EH (cell line): ENCODE data around the gene MKX.

Experiments used
- DNase-seq: peaks from one replicate; pipeline ENCODE4 v3.0.0-alpha.2; 2015; ENCODE audit warnings: low read depth

The MKX gene, protein sequence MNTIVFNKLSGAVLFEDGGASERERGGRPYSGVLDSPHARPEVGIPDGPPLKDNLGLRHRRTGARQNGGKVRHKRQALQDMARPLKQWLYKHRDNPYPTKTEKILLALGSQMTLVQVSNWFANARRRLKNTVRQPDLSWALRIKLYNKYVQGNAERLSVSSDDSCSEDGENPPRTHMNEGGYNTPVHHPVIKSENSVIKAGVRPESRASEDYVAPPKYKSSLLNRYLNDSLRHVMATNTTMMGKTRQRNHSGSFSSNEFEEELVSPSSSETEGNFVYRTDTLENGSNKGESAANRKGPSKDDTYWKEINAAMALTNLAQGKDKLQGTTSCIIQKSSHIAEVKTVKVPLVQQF

DNA sequence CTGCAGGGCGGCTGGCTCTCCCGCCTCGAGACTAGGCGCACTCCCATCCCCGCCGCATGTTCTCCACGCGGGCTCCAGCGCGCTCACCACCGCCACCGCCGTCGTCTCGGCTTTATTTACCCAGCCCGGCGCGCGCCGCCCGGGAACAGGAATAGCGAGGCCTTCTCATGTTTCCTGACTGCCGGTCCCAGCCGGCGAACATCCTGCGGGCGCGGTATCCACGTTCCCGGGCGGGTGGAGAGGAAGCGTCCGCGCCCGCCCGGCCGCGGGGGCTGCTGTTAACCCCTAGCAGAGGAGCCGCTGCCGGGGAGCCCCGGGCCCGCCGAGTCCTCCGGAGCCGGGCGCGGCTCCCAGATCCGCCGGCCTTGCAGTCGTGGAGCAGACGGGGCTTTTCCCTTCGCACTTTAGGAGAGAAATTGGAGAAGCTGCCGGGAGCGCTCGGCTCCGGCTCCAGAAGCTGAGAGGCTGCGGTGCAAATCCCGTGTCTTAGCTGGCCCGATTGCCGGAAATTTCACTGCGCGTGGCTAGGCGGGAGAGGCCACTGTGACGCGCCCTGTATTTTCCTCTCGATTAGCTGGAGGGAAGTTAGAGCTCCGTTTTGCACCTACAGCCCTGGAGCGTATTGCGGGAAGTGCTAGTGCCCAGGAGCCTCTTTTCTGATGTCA, at the start of gene MKX:
TSS of gene MKX (minus strand) at position 88 of the 665 bp plus-strand sequence. CDS start 2,404 bp downstream, outside the sequence.
- peak; percentile 75 for DNase-seq

DNA sequence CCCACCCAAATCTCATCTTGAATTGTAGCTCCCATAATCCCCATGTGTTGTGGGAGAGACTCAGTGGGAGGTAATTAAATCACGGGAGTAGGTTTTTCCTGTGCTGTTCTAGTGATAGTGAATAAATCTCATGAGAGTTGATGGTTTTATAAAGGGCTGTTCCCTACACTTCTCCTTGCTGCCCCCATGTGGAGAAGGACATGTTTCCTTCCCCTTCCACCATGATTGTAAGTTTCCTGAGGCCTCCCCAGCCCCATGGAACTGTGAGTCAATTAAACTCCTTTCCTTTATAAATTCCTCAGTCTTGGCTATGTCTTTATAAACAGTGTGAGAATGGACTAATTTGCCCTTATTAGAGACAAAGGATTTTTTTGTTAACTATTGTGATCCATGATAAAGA, 48.5 kb upstream of the MKX start:
- DNase-seq: peak; percentile 15

DNA sequence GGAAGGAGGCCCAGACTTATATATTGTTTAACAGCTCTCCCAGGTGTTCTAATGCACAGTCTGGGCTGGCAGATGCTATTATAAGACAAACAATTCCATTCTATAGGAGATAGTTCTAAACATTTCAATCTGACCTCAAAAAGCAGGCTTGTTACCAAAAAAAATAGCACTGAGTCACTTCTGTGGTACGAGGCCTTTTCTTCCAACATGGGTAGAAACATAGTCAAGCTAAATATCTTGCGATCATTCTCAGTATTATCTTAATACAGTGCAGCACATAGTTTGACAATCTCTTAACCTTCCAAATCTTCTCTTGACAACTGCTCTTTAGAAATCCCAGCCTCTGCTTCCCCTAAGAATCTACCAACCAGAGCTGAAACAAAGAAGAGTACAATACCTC, 46.6 kb upstream of the MKX start:
- peak; percentile 71 for DNase-seq

DNA sequence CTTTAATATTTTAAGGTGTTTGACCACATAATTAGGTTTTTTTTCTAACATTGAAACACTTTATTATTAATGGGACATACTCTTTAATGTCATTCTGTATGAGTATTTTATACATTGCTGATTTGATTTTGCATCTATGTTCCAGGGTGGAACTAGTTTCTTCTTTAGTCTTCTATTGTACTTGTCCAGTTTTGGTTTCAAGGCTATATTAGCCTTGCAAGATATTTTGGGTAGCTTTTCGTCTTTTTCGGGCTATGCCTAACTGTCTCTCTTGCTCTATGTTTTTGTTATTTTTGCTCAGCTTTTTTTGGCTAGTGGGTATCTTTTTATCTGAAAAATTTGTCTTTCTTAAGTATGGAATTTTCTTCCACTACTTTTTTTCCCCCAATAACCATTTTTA, 38.7 kb upstream of the MKX start:
- no peak for DNase-seq

DNA sequence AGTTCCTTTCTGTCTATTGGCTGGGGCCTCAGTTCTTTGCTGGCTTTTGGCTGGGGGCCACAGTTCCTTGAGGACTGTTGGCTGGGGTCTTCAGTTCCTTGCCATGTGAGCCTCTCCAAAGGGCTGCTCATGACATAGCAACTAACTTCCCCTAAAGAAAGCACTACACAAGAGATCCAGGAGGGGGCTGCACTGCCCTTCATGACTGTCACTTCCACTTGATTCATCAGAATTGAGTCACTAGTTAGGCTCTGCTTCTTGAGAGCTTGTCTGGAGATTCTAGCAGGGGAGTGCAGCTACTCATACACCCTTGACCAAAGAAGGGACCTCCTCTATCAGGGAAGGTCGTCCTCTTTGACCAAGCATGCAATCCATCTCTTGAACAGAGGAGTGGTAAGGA, 38.0 kb upstream of the MKX start:
- DNase-seq: peak; percentile 83

DNA sequence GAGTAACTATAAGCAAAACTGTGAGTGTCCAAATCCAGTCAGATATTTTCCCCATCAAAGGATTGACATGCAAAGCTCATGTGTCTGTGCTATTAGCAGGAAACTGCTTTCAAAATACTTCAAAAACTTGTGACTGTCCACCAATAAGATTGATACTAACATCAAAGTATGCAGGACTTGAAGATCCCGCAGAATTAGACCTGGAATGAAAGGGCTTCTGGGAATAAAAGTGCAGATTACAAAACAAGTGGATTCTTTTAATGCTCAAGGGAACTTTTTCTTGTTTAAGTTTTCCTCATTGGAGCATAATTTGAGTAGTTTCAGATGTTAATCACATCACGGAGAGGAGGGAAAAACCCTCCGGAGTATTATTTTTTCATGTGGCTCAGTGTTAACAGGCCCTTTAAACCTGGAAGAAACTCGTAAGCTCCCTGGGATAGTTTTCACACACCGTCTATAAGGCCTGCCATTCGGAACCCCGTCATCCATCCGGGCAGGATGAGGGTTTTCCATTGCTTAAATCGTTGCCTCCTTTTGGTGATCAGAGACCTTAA, 33.9 kb upstream of the MKX start:
- peak; percentile 31 for DNase-seq

DNA sequence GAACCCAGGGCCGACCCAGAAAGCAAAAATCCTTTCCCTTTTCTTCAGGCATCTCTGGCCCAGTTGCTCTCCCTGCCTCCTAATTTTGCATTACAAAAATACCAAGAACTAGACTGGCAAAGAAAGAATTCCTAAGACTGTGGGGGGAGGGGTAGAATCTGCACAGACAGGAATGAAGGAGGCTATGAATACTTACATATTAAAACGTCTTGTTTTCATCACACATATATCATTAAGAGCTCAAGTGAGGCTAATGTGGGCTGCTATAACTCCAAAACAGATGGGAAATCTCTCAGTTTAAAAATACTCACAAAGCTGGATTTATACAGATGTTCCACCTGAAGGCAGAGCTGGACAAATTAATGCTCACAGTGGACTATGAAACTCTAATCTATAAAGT, 29.2 kb upstream of the MKX start:
- peak; percentile 47 for DNase-seq

DNA sequence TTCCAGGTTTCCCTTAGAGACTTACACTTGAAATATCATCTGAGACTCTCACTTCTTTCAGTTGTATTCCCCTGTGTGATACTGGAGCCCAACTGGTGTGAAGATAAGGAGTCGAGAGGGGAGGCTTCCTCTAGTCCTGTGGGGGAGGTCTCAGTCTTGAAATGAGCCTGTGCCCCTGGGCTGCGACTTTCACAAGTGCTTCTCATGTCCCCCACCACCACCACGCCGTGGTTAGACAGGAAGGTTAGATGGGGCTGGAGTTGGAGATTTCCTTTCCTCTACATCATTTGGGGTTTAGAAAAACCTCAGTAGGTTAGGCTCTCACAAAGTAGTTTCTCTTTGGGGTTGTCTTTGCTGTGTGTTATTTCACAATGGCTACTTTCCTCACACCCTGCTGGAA, 25.6 kb upstream of the MKX start:
- DNase-seq: no peak

DNA sequence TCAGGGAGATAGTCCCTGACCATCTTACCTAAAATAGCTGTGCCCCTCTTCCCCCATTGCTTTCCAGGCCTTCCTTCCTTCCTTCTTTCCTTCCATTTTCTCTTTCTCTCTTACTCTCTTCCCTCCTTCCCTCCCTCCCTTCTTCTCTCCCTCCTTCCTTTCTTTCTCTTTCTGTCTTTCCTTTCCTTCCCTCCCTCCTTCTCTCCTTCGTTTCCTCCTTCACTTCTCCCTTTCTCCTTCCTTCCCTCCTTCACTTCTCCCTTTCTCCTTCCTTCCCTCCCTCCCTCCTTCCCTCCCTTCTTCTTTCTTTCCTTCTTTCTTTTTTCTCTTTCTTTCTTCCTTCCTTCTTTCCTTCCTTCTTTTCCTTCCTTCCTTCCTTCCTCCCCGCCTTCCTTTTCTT, 24.6 kb upstream of the MKX start:
- DNase-seq: no peak

DNA sequence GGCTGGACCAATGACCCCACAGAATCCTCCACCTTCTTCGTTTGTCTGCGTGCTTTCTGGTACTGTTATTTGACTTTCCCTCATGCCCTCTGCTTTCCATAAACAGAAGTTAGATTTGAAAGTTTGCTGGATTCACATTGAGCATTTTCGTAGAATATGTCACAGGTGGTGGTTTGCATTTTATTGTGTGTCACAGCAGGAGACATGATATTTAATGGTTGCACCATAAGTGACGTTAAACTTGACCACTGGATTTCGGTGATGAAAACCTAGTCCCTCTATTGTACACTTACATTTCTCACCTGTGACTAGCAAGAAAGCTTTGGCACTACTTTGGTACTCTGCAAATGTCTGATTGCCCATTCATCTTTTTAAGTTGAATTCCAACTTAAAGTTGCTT, 15.2 kb upstream of the MKX start:
- no peak for DNase-seq

DNA sequence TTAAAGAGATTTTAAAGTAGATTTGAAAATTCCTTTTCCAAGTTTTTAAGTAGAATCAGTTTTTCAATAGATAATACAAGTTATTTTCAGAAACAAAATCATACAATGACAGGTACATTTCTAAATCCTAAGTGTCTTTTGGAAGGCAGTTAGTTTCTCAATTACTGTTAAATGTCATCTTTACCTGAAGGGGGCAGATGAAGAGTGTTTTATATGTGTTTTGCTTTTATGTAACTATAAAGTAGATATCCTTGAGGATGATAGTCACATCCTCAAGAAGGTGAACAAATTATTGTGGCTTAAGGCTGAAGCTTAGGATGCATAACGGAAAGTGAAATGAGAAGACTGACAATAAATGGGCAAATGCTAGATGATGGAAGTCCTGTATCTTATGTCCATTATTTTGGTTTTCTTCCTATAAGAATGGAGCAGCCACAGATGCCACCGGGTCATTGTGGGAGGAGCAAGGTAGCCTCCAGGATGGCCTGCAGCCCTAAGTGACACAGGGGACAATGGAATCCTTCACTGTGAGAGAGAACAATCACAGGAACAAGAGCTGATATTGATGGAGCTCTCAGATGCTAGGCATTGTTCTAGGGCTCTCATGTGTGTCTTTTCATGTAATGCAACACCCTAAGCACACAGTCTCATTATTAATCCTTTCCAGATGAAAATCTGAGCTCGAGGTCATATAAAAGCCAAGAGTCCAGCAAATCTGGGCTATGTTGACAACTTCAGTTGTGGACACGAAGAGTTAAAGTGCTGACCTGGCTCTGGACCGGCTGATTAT, 14.1 kb upstream of the MKX start:
- DNase-seq: peak; percentile 8

DNA sequence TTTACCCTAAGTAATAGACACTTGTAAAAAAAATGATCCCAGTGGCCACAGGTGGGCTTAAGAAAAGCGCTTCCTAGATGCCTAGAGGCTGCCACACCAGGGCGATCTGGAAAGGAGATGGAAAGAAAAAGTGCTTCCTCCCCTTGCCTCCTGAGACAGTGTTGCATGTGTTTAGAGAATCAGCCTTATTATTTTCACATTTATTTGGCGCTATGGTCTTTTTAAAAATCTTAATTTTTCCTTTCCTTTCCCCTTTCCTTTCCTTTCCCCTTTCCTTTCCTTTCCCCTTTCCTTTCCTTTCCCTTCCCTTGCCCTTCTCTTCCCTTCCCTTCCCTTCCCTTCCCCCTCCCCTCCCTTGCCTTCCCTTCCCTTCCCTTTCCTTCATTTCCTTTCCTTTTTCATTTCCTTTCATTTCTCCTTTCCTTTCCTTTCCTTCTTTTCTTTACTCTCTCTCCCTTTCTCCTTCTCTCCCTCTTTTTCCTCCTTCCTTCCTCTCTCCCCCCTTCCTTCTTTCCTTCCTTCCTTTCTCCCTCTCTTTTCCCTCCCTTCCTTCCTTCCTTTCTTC, 7.1 kb upstream of the MKX start:
- no peak for DNase-seq

DNA sequence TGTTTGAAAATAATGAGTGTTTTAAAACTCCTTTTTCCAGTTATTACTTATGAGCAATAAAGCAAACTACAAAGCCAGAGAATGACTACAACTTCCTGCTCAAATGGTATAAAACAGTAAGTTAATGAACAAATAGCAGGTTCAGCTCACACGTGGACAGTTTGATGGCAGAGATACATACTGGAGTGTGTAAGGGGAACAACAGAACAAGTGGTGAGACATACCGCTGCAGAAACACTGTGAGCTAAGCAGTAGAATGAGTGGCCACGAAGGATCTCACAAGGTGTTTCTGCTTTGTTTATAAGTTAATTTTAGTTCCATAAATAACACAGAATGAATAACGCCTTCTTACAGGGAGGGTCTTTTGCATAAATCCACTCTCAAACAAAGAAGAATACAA, 3.0 kb upstream of the MKX start:
- no peak for DNase-seq

DNA sequence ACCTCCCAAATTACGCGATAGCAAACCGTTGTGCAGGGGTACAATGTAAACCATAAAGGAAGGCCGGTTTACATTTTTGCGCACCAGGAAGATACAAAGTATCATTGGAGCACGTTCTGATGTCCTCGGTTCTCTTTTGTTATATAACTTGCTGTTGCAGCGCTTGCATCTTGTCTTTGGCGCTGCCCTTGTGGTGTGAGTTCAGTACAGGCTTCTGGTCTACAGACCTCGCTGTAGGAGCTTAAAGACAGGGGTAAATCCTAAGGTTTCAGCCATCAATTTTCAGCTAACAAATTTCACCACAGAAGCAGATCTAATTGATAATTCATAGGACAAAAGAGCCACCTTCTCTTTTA, 1.5 kb upstream of the MKX start:
- DNase-seq: peak; percentile 24

DNA sequence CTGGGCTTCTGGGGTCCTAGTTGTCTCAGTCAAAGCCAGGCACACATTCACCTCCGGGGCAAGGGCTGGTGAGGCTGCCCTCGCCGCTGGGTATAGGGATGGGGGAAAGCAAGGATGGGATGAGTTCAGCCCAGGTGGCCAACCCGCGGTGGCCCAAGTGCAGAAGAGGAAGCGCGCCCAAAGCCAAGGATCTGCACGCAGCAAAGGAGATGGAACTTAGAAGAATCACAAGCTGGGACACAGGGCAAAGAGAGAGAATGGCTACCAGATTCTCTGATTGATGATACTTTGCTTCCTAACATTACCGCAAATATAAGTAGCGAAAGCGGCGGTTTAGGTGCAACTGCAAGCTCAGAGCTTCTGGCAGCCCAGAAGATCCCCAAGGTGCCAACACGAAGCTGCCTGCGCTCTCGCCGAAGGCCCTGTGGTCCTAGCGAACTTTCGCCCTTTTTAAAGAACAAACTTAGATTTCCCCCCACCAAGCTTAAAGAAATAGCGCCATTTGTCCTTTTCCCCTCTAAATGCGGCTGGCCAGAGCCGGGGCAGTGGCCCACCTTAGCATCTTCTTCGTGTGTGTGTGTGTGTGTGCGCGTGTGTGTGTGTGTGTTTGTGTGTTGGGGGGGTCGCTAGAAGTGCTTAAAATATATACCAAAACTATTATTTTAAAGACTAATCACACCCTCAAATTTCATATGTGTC, 927 bp upstream of the MKX start:
- peak; percentile 20 for DNase-seq

DNA sequence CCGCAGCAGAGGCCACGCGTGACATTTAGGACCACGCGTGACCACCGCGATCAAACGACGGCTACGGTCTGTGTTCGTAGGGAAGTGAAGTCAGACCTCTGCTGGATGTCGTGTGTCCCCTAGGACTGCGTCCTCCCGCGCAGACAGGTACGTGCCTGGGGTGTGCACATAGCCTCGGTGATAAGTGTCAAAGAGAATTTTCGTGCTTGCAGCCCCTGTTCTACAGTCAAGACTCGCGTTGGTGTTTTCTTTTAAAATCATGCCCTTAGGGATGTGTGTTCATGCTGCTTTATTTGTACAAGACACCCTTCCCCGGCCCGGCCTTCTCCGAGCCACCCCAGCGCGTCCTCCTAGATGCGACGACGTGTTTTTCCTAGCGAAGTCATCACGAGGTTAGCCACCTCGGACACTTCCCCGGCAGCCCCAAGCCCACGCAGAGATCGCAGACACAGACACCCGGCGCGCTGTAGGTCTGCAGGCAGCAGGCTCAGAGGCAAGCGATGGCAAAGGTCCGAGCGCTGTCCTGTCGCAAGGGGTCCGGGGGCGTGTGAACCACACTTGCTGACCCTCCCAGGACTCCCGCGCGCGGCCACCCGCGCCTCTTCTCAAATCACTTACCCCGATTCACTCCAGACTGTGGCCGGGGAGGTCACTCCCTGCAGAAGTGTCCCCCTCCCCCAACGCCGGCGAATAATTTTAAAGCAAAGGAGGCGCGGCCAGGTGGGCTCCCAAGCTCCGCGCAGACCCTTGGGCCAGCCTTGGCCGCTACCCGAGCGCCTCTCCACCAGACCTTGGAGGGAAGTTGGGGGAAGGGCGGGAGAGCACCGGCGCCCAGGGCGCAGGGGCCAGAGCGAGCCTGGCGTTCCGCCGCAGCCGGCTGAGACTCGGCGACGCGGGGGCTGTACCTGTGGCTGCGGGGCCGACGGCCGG, 552 bp downstream of the MKX start:
- peak; percentile 51 for DNase-seq

DNA sequence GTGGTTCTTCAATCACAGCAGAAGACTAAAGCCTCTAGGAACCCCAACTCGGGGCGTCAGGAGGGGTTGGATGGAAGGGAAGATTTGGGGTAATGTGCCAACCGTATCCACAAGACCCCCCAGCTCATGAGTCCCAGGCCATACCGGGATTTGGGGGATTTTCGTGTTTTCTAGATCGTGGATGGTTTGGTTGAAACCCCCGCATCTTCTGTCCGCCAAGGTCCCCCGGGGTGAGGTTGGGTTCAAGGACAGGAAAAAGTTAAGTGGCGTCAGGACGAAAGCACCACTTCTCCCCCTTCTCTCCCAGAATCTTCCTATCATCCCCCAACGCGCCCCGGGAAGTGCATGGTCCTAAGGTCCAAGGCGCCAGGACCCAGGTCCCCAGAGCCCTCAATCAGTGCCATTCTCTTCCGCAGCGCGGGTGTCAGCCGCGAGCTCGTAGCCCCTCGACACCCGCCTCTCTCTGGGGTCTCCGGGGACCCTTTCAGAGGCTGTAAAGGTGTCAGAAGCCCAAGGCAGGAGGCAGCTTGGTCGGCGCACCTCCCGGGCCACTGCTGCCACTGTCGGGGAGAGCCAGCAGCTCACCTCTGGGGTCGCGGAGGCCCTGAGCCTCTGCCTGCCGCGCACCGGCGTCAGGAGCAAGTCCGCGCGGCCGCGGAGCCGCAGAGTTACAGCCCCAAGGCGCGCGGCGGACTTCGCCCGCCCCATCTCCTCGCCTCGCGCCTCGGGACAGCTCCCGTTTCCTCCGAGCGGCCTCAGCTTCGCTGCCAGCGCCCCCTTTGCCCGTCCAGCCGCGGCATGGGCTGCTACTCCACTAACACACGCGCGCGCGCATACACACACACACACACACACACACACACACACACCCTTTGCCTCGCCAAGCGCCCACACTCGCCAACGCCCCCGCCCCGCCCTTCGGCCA, 1.5 kb downstream of the MKX start:
- DNase-seq: peak; percentile 70

DNA sequence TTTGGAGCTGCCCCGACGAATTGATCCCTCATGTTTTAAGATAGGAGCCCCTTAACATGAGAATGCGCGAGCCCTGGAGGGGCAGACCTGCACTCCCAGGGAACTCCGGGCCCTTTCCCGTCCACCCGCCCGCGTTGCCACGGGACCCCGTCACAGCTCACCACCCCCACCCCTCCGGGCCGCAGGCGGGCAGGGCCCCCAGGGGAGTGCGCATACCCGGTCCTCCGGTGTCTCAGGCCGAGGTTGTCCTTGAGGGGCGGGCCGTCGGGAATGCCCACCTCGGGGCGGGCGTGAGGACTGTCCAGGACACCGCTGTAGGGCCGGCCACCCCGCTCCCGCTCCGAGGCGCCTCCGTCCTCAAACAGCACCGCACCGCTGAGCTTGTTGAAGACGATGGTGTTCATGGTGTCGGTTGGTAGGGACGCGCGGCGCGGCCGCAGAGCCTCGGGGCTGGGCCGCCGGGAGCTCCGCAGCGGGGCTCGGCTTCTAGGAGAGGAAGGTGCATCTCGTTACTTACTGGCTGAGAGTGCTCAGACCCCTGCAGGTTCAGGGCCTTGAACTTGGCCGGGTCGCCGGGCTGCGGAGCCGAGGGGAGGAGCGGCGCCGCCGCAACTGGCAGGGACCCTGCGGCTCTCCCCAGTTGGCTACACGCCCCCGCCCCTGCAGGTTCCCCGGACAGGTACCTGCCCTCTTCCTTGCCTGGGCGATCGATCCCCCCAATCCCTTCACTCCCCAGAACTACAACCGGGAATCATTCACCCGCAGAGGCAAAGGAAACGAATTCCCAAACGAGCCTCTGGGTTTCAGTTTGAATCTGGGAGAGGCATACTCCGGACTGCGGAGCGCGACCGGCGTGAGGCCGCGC, 2.4 kb downstream of the MKX start:
- peak; percentile 48 for DNase-seq
